ENCODE data around the gene HBP1.
"Not testable (repeated sequence)": the region's sequence is repeated elsewhere in the genome, so short reads cannot be mapped to it uniquely, and the experiment has no call there.

DNA sequence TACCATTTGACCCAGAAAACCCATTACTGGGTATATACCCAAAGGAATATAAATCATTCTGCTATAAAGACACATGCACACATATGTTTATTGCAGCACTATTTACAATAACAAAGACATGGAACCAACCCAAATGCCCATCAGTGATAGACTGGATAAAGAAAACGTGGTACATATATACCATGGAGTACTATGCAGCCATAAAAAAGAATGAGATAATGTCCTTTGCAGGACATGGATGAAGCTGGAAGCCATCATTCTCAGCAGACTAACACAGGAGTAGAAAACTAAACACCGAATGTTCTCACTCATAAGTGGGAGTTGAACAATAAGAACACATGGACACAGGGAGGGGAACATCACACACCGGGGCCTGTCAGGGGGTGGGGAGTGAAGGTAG lies 13.1 kb upstream of the HBP1 start:
- not testable (repeated sequence) for TF ChIP-seq POLR2AphosphoS5 (IDR thresholded peaks at IDR 0.05; ENCODE audit: low read depth)
- TF ChIP-seq, protein P1, sequence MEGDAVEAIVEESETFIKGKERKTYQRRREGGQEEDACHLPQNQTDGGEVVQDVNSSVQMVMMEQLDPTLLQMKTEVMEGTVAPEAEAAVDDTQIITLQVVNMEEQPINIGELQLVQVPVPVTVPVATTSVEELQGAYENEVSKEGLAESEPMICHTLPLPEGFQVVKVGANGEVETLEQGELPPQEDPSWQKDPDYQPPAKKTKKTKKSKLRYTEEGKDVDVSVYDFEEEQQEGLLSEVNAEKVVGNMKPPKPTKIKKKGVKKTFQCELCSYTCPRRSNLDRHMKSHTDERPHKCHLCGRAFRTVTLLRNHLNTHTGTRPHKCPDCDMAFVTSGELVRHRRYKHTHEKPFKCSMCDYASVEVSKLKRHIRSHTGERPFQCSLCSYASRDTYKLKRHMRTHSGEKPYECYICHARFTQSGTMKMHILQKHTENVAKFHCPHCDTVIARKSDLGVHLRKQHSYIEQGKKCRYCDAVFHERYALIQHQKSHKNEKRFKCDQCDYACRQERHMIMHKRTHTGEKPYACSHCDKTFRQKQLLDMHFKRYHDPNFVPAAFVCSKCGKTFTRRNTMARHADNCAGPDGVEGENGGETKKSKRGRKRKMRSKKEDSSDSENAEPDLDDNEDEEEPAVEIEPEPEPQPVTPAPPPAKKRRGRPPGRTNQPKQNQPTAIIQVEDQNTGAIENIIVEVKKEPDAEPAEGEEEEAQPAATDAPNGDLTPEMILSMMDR (IDR thresholded peaks at IDR 0.05; ENCODE audit: insufficient read depth, low read length) = not testable (repeated sequence)
- TF ChIP-seq, protein P2, sequence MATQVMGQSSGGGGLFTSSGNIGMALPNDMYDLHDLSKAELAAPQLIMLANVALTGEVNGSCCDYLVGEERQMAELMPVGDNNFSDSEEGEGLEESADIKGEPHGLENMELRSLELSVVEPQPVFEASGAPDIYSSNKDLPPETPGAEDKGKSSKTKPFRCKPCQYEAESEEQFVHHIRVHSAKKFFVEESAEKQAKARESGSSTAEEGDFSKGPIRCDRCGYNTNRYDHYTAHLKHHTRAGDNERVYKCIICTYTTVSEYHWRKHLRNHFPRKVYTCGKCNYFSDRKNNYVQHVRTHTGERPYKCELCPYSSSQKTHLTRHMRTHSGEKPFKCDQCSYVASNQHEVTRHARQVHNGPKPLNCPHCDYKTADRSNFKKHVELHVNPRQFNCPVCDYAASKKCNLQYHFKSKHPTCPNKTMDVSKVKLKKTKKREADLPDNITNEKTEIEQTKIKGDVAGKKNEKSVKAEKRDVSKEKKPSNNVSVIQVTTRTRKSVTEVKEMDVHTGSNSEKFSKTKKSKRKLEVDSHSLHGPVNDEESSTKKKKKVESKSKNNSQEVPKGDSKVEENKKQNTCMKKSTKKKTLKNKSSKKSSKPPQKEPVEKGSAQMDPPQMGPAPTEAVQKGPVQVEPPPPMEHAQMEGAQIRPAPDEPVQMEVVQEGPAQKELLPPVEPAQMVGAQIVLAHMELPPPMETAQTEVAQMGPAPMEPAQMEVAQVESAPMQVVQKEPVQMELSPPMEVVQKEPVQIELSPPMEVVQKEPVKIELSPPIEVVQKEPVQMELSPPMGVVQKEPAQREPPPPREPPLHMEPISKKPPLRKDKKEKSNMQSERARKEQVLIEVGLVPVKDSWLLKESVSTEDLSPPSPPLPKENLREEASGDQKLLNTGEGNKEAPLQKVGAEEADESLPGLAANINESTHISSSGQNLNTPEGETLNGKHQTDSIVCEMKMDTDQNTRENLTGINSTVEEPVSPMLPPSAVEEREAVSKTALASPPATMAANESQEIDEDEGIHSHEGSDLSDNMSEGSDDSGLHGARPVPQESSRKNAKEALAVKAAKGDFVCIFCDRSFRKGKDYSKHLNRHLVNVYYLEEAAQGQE (IDR thresholded peaks at IDR 0.05; ENCODE audit: insufficient replicate concordance, low read depth) = not testable (repeated sequence)

Data from HL-60 (cell line).